Parathyroid adenoma (tissue), 2 donors: ENCODE results near the gene TMEM131L.

Source experiments
- H2AFZ ChIP-seq: fragments of 300-600 bp; sonication (generic); one replicate; pipeline ENCODE4 v1.7.0; 2017; ENCODE audit warnings: antibody characterized with exemption, mild to moderate bottlenecking
- H3K27ac ChIP-seq: fragments of 300-600 bp; sonication (generic); one replicate; pipeline ENCODE4 v1.7.0; 2017
- H3K27me3 ChIP-seq: fragments of 300-600 bp; sonication (generic); one replicate; pipeline ENCODE4 v1.7.0; 2017; ENCODE audit warnings: low read length; ENCODE audit not compliant: control insufficient read depth, insufficient read depth
- H3K36me3 ChIP-seq: fragments of 300-600 bp; sonication (generic); one replicate; pipeline ENCODE4 v1.7.0; 2017; ENCODE audit warnings: low read length; ENCODE audit not compliant: control insufficient read depth, insufficient read depth
- H3K4me1 ChIP-seq: fragments of 300-600 bp; sonication (generic); one replicate; pipeline ENCODE4 v1.7.0; 2017; ENCODE audit warnings: control low read depth
- H3K4me2 ChIP-seq: fragments of 300-600 bp; sonication (generic); one replicate; pipeline ENCODE4 v1.7.0; 2017; ENCODE audit warnings: low read length
- H3K4me3 ChIP-seq: fragments of 300-600 bp; sonication (generic); one replicate; pipeline ENCODE4 v1.7.0; 2017; ENCODE audit warnings: low read depth, low read length
- H3K79me2 ChIP-seq: fragments of 300-600 bp; sonication (generic); one replicate; pipeline ENCODE4 v1.7.0; 2017; ENCODE audit warnings: control low read depth
- H3K9ac ChIP-seq: fragments of 300-600 bp; sonication (generic); one replicate; pipeline ENCODE4 v1.7.0; 2017; ENCODE audit warnings: mild to moderate bottlenecking
- H3K9me3 ChIP-seq: fragments of 300-600 bp; sonication (generic); one replicate; pipeline ENCODE4 v1.7.0; 2017; ENCODE audit warnings: low read length; ENCODE audit not compliant: control insufficient read depth
- TF ChIP-seq, protein P1 (sequence below): fragments of 300-600 bp; sonication (generic); IDR thresholded peaks from one replicate; pipeline ENCODE4 v1.7.0; 2017; ENCODE audit warnings: antibody characterized with exemption, mild to moderate bottlenecking
- donor health status: primary hyperparathyroidism.

Gene TMEM131L

GRCh38 chr4:153668647-153669046 is 202.5 kb downstream of the TMEM131L start:
- no peaks in the 10 kb centered on the region for H3K27me3 ChIP-seq
- no peaks in the 10 kb centered on the region for H3K9me3 ChIP-seq
- no peaks in the 10 kb centered on the region for H3K4me1 ChIP-seq
- H3K27ac ChIP-seq = no peak overlapping the region
- no peak overlapping the region for H2AFZ ChIP-seq
- H3K4me3 ChIP-seq = no peak overlapping the region
- H3K9ac ChIP-seq = no peak overlapping the region
- TF ChIP-seq, protein P1, sequence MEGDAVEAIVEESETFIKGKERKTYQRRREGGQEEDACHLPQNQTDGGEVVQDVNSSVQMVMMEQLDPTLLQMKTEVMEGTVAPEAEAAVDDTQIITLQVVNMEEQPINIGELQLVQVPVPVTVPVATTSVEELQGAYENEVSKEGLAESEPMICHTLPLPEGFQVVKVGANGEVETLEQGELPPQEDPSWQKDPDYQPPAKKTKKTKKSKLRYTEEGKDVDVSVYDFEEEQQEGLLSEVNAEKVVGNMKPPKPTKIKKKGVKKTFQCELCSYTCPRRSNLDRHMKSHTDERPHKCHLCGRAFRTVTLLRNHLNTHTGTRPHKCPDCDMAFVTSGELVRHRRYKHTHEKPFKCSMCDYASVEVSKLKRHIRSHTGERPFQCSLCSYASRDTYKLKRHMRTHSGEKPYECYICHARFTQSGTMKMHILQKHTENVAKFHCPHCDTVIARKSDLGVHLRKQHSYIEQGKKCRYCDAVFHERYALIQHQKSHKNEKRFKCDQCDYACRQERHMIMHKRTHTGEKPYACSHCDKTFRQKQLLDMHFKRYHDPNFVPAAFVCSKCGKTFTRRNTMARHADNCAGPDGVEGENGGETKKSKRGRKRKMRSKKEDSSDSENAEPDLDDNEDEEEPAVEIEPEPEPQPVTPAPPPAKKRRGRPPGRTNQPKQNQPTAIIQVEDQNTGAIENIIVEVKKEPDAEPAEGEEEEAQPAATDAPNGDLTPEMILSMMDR = no peak
- H3K36me3 ChIP-seq = no peaks in the 10 kb centered on the region
- no peaks in the 10 kb centered on the region for H3K79me2 ChIP-seq
- H3K4me2 ChIP-seq = no peak overlapping the region

- Histone ChIP-seq H3K4me1 (no peaks in the 10 kb centered on the region), H3K36me3 (no peaks in the 10 kb centered on the region), H3K9ac (no peak overlapping the region), H3K27ac (no peak overlapping the region), H3K27me3 (no peaks in the 10 kb centered on the region), H2AFZ (no peak overlapping the region), H3K4me3 (no peak overlapping the region), H3K9me3 (no peaks in the 10 kb centered on the region), H3K79me2 (no peaks in the 10 kb centered on the region), H3K4me2 (no peak overlapping the region)
- TF ChIP-seq, protein P1 = no peak
Measured at GRCh38 chr4:153669838-153670237, 203.7 kb downstream of the TMEM131L start.

DNA sequence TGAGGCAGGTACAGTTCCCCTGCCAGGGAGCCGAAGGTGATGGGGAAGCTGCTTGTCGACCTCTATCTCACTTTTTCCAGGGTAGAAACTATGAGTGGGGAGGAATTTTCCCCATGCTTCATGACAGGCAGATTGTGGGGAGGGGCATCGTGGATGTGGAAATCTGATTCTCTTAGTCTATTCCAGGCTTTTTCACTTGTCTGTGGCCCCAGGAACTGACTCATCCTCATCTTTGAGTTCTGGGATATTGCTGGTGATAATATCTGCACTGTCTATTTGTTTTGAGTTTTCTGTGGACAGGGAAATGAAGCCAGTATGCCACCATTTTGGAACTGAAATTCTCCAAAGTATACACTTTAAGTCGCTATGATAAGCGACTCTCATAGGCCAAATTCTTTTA is 210.3 kb downstream of the TMEM131L start:
- H3K9ac ChIP-seq = no peak overlapping the region
- TF ChIP-seq, protein P1 = no peak
- H3K27ac ChIP-seq = no peak overlapping the region
- H3K4me2 ChIP-seq = no peak overlapping the region
- no peak overlapping the region for H3K4me3 ChIP-seq
- no peak overlapping the region for H2AFZ ChIP-seq
- H3K9me3 ChIP-seq = no peaks in the 10 kb centered on the region
- H3K79me2 ChIP-seq = no peaks in the 10 kb centered on the region
- no peaks in the 10 kb centered on the region for H3K36me3 ChIP-seq
- H3K4me1 ChIP-seq = no peaks in the 10 kb centered on the region
- no peaks in the 10 kb centered on the region for H3K27me3 ChIP-seq

DNA sequence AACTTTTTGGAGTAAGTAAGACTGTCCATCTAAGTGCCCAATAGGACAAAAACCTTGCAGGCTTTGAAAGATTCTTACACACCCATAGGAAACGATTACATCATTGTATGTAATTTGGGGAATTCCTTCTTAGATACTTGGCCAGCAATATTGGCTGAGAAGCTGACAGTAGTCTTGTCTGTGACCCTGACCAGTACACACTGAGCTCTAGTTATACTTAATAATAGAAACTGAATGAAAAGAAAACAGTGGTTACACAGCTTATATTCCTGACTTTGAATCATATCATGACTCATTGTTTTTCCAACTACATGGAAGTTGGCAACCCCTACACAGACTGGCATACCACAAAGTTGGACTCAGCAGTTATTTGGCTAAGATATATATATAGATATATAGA is 210.8 kb downstream of the TMEM131L start:
- H3K9me3 ChIP-seq = no peaks in the 10 kb centered on the region
- no peak overlapping the region for H3K9ac ChIP-seq
- H3K4me2 ChIP-seq = no peak overlapping the region
- no peaks in the 10 kb centered on the region for H3K36me3 ChIP-seq
- H3K27me3 ChIP-seq = no peaks in the 10 kb centered on the region
- no peak overlapping the region for H3K4me3 ChIP-seq
- TF ChIP-seq, protein P1 = no peak
- H2AFZ ChIP-seq = no peak overlapping the region
- H3K4me1 ChIP-seq = no peaks in the 10 kb centered on the region
- H3K27ac ChIP-seq = no peak overlapping the region
- H3K79me2 ChIP-seq = no peaks in the 10 kb centered on the region

GRCh38 chr4:153679486-153679885 is 213.3 kb downstream of the TMEM131L start:
- no peak overlapping the region for H2AFZ ChIP-seq
- H3K79me2 ChIP-seq = no peaks in the 10 kb centered on the region
- H3K27ac ChIP-seq = no peak overlapping the region
- H3K9me3 ChIP-seq = no peaks in the 10 kb centered on the region
- H3K4me3 ChIP-seq = no peak overlapping the region
- H3K36me3 ChIP-seq = no peaks in the 10 kb centered on the region
- no peak overlapping the region for H3K4me2 ChIP-seq
- TF ChIP-seq, protein P1 = no peak
- no peak overlapping the region for H3K9ac ChIP-seq
- no peaks in the 10 kb centered on the region for H3K27me3 ChIP-seq
- H3K4me1 ChIP-seq = no peaks in the 10 kb centered on the region
